Body of pancreas (tissue), 4 donors: ENCODE results near the gene SLC6A15. TPM values are rescaled to one million over a fixed set of nuclear protein-coding genes. Genes with fewer than 3 reads are reported as not detected.

Experiments
- ATAC-seq: fragments of 150-250 bp; one replicate; pipeline ENCODE4 v1.9.1; 2016
- DNase-seq, 4 donors: peaks; one replicate each; pipeline ENCODE4 v3.0.0-alpha.2; 2019
- H3K27ac ChIP-seq, 4 donors: fragments of 200-600 bp; sonication (generic); 1 replicate in 3 of 4; 2 replicates in 1 of 4; pipeline versions ENCODE4 v1.5.1 to v1.6.1; 2016 to 2019; ENCODE audit warnings: mild to moderate bottlenecking in 1 of 4, mixed read lengths in 1 of 4, moderate library complexity in 1 of 4
- H3K27me3 ChIP-seq, 2 donors: fragments of 200-600 bp; sonication (generic); one replicate each; pipeline ENCODE4 v1.6.0; 2016; ENCODE audit warnings: mild to moderate bottlenecking in 1 of 2
- H3K36me3 ChIP-seq, 2 donors: fragments of 200-600 bp; sonication (generic); replicated peaks in 1 of 2; 2 replicates each; pipeline ENCODE4 v1.5.1; 2016; ENCODE audit warnings: low read depth in 2 of 2; ENCODE audit not compliant: insufficient read depth in 1 of 2
- H3K4me1 ChIP-seq: fragments of 200-600 bp; sonication (generic); one replicate; pipeline ENCODE4 v1.6.0; 2016
- H3K4me3 ChIP-seq, 2 donors: fragments of 200-600 bp; sonication (generic); 1 replicate in 1 of 2; 2 replicates in 1 of 2; pipeline ENCODE4 v1.5.1; 2016 to 2019
- H3K9me3 ChIP-seq, 3 donors: fragments of 200-600 bp; sonication (generic); 1 replicate in 2 of 3; 2 replicates in 1 of 3; pipeline ENCODE4 v1.5.1; 2016
- POLR2A ChIP-seq, 3 donors: fragments of 450-650 bp; IDR thresholded peaks; one replicate each; pipeline ENCODE4 v1.6.1; 2016; ENCODE audit warnings: antibody characterized with exemption in 3 of 3, mild to moderate bottlenecking in 2 of 3
- WGBS, 2 donors: methylation state at CpG; one replicate each; pipeline ENCODE4 v1.1.5; 2017; 5-methylcytosine and 5-hydroxymethylcytosine counted together
- intact Hi-C: fragments of 100-400 bp; cut with DNase I; formaldehyde crosslinking; loops from one replicate; pipeline ENCODE4 v1.15.1; 2023
- total RNA-seq, 2 donors: library from RNA; depleted of rRNA; stranded (reverse); fragments of >200 nt; gene quantifications; one replicate each; pipeline ENCODE4 v1.1.0, GENCODE V29; 2016
- TF ChIP-seq, protein P1 (sequence below), 7 experiments: fragments of 450-650 bp in 4 of 7; fragments of 200-600 bp in 3 of 7; sonication (generic) in 3 of 7; IDR thresholded peaks; one replicate each; pipeline ENCODE4 v1.5.1; 2016 to 2019; ENCODE audit warnings: antibody characterized with exemption in 7 of 7

The SLC6A15 gene
- total RNA-seq, 2 donors from 2014 or later = not detected

GRCh38 chr12:84816916-84817695, 95.5 kb downstream of the SLC6A15 start:
- H3K4me3 ChIP-seq = no peak overlapping the region
- H3K9me3 ChIP-seq = no peaks in the 10 kb centered on the region
- WGBS, 2 donors = 55 to 59% methylated on average over 3 of the region's 3 CpGs
- no peak for ATAC-seq
- DNase-seq = no peak
- no peaks in the 10 kb centered on the region for H3K4me1 ChIP-seq
- no peaks in the 10 kb centered on the region for H3K36me3 ChIP-seq
- H3K27me3 ChIP-seq = no peaks in the 10 kb centered on the region
- intact Hi-C loops = no loop called here
- no peak overlapping the region for H3K27ac ChIP-seq
- TF ChIP-seq, protein P1, sequence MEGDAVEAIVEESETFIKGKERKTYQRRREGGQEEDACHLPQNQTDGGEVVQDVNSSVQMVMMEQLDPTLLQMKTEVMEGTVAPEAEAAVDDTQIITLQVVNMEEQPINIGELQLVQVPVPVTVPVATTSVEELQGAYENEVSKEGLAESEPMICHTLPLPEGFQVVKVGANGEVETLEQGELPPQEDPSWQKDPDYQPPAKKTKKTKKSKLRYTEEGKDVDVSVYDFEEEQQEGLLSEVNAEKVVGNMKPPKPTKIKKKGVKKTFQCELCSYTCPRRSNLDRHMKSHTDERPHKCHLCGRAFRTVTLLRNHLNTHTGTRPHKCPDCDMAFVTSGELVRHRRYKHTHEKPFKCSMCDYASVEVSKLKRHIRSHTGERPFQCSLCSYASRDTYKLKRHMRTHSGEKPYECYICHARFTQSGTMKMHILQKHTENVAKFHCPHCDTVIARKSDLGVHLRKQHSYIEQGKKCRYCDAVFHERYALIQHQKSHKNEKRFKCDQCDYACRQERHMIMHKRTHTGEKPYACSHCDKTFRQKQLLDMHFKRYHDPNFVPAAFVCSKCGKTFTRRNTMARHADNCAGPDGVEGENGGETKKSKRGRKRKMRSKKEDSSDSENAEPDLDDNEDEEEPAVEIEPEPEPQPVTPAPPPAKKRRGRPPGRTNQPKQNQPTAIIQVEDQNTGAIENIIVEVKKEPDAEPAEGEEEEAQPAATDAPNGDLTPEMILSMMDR (IDR thresholded peaks at IDR 0.05) = no peak
- TF ChIP-seq POLR2A (IDR thresholded peaks at IDR 0.05) = no peak

DNA sequence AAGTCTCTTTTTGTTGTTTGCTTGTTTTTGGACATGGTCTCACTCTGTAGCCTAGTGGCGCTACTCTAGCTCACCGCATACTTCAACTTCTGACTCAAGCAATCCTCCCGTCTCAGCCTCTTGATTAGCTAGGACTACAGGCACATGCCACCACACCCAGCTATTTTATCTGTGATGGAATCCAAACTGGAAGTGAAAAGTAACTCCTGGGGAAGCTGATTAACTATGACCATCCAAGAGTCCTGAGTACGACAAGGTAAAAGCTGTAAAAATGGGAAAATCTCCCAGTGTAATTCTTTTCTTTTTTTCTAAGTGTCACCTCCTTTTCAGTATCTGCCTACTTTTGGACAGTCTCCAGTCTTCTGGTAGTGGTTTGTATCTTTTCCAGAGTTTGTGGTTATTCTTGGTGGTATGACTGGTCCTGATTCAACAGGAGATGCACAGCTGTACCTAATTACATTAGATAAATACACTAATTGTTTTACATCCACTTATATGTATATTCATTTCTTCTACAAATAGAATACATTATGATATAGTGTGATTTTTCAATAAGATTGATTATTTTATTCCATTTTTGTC, 97.8 kb downstream of the SLC6A15 start:
- no peak overlapping the region for H3K4me3 ChIP-seq
- intact Hi-C loops = no loop called here
- TF ChIP-seq, protein P1 (IDR thresholded peaks at IDR 0.05) = no peak
- TF ChIP-seq POLR2A (IDR thresholded peaks at IDR 0.05) = no peak
- H3K36me3 ChIP-seq = no peaks in the 10 kb centered on the region
- no peaks in the 10 kb centered on the region for H3K4me1 ChIP-seq
- no peak overlapping the region for H3K27ac ChIP-seq
- H3K9me3 ChIP-seq = no peaks in the 10 kb centered on the region
- ATAC-seq (no peak), DNase-seq (no peak)
- no peaks in the 10 kb centered on the region for H3K27me3 ChIP-seq
- WGBS, 2 donors = 74 to 85% methylated on average over 4 of the region's 4 CpGs

DNA sequence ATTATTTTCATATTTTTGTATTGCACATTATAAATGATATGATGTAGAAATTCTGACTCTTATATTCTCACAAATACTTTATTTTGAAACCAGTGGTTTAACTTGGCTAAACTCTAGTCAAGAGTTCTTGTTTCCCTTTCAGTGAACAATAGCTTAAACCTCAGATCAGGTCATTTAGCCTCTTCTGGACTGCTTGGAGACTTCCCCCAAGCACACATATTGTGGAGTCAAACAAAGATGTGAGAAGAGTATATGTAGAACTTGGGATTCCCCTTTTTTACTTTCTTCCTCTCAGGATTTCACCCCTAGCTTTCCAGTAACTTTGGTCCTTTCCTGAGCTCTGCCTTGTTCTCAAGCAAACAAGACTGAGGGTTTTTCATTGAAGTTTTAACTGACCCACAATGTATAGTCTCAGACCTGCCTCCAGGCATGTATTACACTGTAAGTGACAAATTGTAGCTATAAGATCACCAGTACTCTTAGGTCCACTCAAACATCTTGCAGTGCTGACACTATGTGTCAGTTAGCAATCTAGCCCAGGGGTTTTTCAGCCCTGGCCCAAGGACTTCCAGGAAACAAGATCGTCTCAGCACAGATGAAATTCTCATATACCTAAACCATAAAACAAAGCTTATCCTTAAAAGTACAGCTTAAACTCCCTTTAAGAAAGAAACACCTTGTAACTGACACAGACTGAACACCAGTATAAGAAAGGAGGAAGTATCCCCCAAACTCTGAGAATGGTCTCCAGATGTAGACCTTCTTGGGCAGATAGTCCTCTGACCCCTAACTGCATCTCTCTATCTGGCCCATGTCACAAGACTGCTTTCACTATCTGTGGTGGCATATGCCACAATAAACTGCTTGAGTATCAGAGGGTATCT, 98.6 kb downstream of the SLC6A15 start:
- DNase-seq = no peak
- Histone ChIP-seq H3K36me3 (no peaks in the 10 kb centered on the region), H3K9me3 (no peaks in the 10 kb centered on the region), H3K27me3 (no peaks in the 10 kb centered on the region), H3K4me3 (no peak overlapping the region), H3K4me1 (no peaks in the 10 kb centered on the region), H3K27ac (no peak overlapping the region)
- intact Hi-C loops = no loop called here
- no peak for ATAC-seq
- TF ChIP-seq, protein P1 (IDR thresholded peaks at IDR 0.05) = no peak
- no peak for TF ChIP-seq POLR2A (IDR thresholded peaks at IDR 0.05)
- 50 to 63% methylated on average over 1 of the region's 1 CpG for WGBS, 2 donors

DNA sequence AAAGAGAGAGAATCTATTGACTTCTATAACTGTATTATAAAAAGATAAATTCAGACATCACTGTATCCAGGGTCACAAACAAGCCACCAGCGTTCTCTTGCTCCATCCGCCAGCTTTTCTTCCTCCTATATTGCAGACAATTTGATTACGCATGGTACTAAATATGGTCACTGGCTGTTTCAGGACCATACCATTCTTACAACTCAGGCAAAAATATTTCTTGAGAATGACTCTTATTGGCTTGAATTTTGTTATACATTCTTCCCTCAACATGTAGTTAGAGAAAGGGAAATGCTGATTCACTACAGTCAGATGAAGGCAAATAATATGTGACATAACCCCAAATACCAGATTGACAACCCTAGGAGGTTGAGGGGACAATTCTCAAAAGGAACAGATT, 101.3 kb downstream of the SLC6A15 start:
- Histone ChIP-seq H3K27ac (no peak overlapping the region), H3K4me3 (no peak overlapping the region), H3K9me3 (no peaks in the 10 kb centered on the region), H3K4me1 (no peaks in the 10 kb centered on the region), H3K27me3 (no peaks in the 10 kb centered on the region), H3K36me3 (no peaks in the 10 kb centered on the region)
- no peak for TF ChIP-seq POLR2A (IDR thresholded peaks at IDR 0.05)
- TF ChIP-seq, protein P1 (IDR thresholded peaks at IDR 0.05) = no peak
- WGBS, 2 donors = 56 to 65% methylated on average over 3 of the region's 3 CpGs
- DNase-seq (no peak), ATAC-seq (no peak)
- intact Hi-C loops = no loop called here
